Bronchial epithelial cell (primary cell): ENCODE results near the gene CHRNA4. TPM values are rescaled to one million over a fixed set of nuclear protein-coding genes. Genes with fewer than 3 reads are reported as not detected.

Experiments
- DNase-seq: peaks from one replicate; pipeline ENCODE4 v3.0.0-alpha.2; 2010; ENCODE audit warnings: low read depth
- FAIRE-seq: peaks from 2 replicates; lab custom pipeline; 2011; peaks lifted over from hg19 to GRCh38; lab: Jason Lieb, UNC
- H3K27me3 ChIP-seq: 2 replicates; pipeline ENCODE4 v1.5.1; 2011; ENCODE audit warnings: low read length; ENCODE audit not compliant: control insufficient read depth, insufficient read depth
- H3K36me3 ChIP-seq: 2 replicates; pipeline ENCODE4 v1.5.1; 2011; ENCODE audit warnings: low read length; ENCODE audit not compliant: control insufficient read depth, insufficient read depth
- H3K4me3 ChIP-seq: 2 replicates; pipeline ENCODE4 v1.5.1; 2011; ENCODE audit warnings: mild to moderate bottlenecking, low read depth, low read length, control low read depth
- total RNA-seq: library from RNA; depleted of rRNA; stranded (reverse); fragments of >200 nt; gene quantifications from 2 replicates; pipeline ENCODE4 v1.2.1, GENCODE V29; 2014
- TF ChIP-seq, protein P1 (sequence below): IDR thresholded peaks from 2 replicates; pipeline ENCODE4 v1.5.1; 2011; ENCODE audit warnings: mild to moderate bottlenecking, moderate library complexity, low read length, control low read depth, inconsistent platforms; ENCODE audit not compliant: insufficient read depth, severe bottlenecking

The CHRNA4 gene
- total RNA-seq, 1 donor from 2014 or later = not detected

- TF ChIP-seq, protein P1, sequence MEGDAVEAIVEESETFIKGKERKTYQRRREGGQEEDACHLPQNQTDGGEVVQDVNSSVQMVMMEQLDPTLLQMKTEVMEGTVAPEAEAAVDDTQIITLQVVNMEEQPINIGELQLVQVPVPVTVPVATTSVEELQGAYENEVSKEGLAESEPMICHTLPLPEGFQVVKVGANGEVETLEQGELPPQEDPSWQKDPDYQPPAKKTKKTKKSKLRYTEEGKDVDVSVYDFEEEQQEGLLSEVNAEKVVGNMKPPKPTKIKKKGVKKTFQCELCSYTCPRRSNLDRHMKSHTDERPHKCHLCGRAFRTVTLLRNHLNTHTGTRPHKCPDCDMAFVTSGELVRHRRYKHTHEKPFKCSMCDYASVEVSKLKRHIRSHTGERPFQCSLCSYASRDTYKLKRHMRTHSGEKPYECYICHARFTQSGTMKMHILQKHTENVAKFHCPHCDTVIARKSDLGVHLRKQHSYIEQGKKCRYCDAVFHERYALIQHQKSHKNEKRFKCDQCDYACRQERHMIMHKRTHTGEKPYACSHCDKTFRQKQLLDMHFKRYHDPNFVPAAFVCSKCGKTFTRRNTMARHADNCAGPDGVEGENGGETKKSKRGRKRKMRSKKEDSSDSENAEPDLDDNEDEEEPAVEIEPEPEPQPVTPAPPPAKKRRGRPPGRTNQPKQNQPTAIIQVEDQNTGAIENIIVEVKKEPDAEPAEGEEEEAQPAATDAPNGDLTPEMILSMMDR = no peak
- Histone ChIP-seq H3K36me3 (no peaks in the 10 kb centered on the region), H3K27me3 (no peaks in the 10 kb centered on the region), H3K4me3 (no peak overlapping the region)
- no peak for DNase-seq
- FAIRE-seq = no peak
Observed at GRCh38 chr20:63325021-63325471, 36.1 kb downstream of the CHRNA4 start.

GRCh38 chr20:63323357-63323981 is 37.7 kb downstream of the CHRNA4 start:
- H3K27me3 ChIP-seq = no peaks in the 10 kb centered on the region
- H3K36me3 ChIP-seq = no peaks in the 10 kb centered on the region
- no peak overlapping the region for H3K4me3 ChIP-seq
- DNase-seq (no peak), FAIRE-seq (no peak)
- TF ChIP-seq, protein P1 = no peak

GRCh38 chr20:63322933-63323273 is 38.2 kb downstream of the CHRNA4 start:
- TF ChIP-seq, protein P1 = no peak
- FAIRE-seq (no peak), DNase-seq (no peak)
- no peak overlapping the region for H3K4me3 ChIP-seq
- no peaks in the 10 kb centered on the region for H3K27me3 ChIP-seq
- no peaks in the 10 kb centered on the region for H3K36me3 ChIP-seq

DNA sequence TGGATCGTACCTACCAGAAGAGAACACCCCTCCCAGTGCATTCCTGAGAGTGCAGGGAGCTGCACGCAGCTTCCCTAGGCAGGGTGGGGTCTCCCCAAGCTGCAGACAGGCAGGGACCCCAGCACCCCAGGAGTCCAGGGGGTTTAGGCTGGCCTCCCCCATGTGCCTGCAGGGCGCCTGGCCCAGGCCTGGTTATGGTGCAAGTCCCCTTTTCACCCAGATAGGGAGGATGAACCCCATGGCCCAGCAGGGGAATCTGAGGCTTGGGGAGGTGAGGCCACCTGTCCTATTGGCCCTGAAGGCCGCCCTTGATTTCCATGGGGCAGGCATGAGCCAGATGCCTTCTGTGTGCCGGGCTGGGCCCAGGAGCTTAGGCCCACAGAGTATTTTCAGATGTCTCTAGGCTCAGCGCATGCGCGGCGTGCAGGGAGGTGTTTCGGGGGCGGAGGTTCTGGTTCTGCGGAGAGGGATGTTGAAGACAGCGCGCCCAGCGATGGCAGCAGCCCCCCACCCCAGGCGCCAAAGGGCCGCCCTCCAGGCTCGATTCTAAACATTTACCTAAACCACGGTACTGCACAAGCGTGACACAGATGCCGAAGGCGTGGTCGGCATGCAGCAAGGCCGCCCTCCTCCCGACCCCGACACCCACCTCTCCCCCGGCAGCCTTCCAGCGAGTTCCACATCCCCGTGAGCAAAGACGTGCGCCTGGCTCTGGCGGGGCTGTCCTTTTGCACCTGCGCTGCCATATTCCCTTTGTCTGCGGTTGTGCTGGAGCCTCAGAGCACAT is 38.8 kb downstream of the CHRNA4 start:
- DNase-seq (no peak), FAIRE-seq (no peak)
- H3K36me3 ChIP-seq = no peaks in the 10 kb centered on the region
- no peaks in the 10 kb centered on the region for H3K27me3 ChIP-seq
- H3K4me3 ChIP-seq = no peak overlapping the region
- TF ChIP-seq, protein P1 = no peak

- FAIRE-seq = no peak
- TF ChIP-seq, protein P1 = no peak
- no peak for DNase-seq
- Histone ChIP-seq H3K27me3 (no peaks in the 10 kb centered on the region), H3K4me3 (no peak overlapping the region), H3K36me3 (no peaks in the 10 kb centered on the region)
Observed at GRCh38 chr20:63321148-63321831, 39.9 kb downstream of the CHRNA4 start.
